ENCODE results near the gene OR2J3. TPM values are rescaled to one million over a fixed set of nuclear protein-coding genes. Genes with fewer than 3 reads are reported as not detected.

The OR2J3 gene
- total RNA-seq, 1 experiment from 2014 or later = not detected

- intact Hi-C loops (cut with micrococcal nuclease; ENCODE audit: unreplicated experiment) (no loop called here), in situ Hi-C loops (cut with HindIII; ENCODE audit: low pct_unique_long_range_greater_than_20kb, low sequenced_read_pairs) (no loop called here)
- BruUV-seq (replicated peaks) = no TSS peak
- Histone ChIP-seq H3K27ac (ENCODE audit: low read length) (no peak overlapping the region), H3K36me3 (ENCODE audit: control insufficient read depth, insufficient read depth, low read length) (no peaks in the 10 kb centered on the region; the same call in 1 of the 2 replicates), H3K4me1 (ENCODE audit: control insufficient read depth, insufficient read depth, low read length) (no peaks in the 10 kb centered on the region), H3K27me3 (ENCODE audit: control insufficient read depth, insufficient read depth, low read length) (no peaks in the 10 kb centered on the region), H3K4me3 (ENCODE audit: low read depth in 2 of 2, low read length in 2 of 2) (no peak overlapping the region), H3K9me3 (ENCODE audit: control insufficient read depth, insufficient read depth, low read depth, low read length) (no peaks in the 10 kb centered on the region)
- TF ChIP-seq CTCF (IDR thresholded peaks at IDR 0.05) (no peak), SIN3A (IDR thresholded peaks at IDR 0.05; ENCODE audit: borderline replicate concordance, insufficient read depth, low read depth, low read length) (no peak), REST (IDR thresholded peaks at IDR 0.05; ENCODE audit: insufficient read depth in 1 of 2, low read depth in 2 of 2, low read length in 1 of 2) (no peak), TCF7L2 (IDR thresholded peaks at IDR 0.05; ENCODE audit: low read depth, low read length) (no peak), POLR2AphosphoS5 (IDR thresholded peaks at IDR 0.05; ENCODE audit: low read depth, low read length) (no peak)
- DNase-seq (ENCODE audit: low read depth, low spot score) (no peak), ATAC-seq (no peak)
- POLR2A ChIA-PET = no interaction called here
- CTCF ChIA-PET = no interaction called here
These were observed 33.7 kb downstream of the OR2J3 start for GRCh38 chr6:29141606-29142005.

- Histone ChIP-seq H3K27me3 (ENCODE audit: control insufficient read depth, insufficient read depth, low read length) (no peaks in the 10 kb centered on the region), H3K4me1 (ENCODE audit: control insufficient read depth, insufficient read depth, low read length) (no peaks in the 10 kb centered on the region), H3K36me3 (ENCODE audit: control insufficient read depth, insufficient read depth, low read length) (no peaks in the 10 kb centered on the region), H3K9me3 (ENCODE audit: control insufficient read depth, insufficient read depth, low read depth, low read length) (no peaks in the 10 kb centered on the region), H3K4me3 (ENCODE audit: low read depth in 2 of 2, low read length in 2 of 2) (no peak overlapping the region), H3K27ac (ENCODE audit: low read length) (no peak overlapping the region)
- in situ Hi-C loops (cut with HindIII; ENCODE audit: low pct_unique_long_range_greater_than_20kb, low sequenced_read_pairs) (no loop called here), intact Hi-C loops (cut with micrococcal nuclease; ENCODE audit: unreplicated experiment) (no loop called here)
- ChIA-PET POLR2A (no interaction called here), CTCF (no interaction called here)
- TF ChIP-seq TCF7L2 (IDR thresholded peaks at IDR 0.05; ENCODE audit: low read depth, low read length) (no peak), REST (IDR thresholded peaks at IDR 0.05; ENCODE audit: insufficient read depth in 1 of 2, low read depth in 2 of 2, low read length in 1 of 2) (no peak), SIN3A (IDR thresholded peaks at IDR 0.05; ENCODE audit: borderline replicate concordance, insufficient read depth, low read depth, low read length) (no peak), CTCF (IDR thresholded peaks at IDR 0.05) (no peak), POLR2AphosphoS5 (IDR thresholded peaks at IDR 0.05; ENCODE audit: low read depth, low read length) (no peak)
- ATAC-seq = no peak
- no peak for DNase-seq (ENCODE audit: low read depth, low spot score)
- no TSS peak for BruUV-seq (replicated peaks)
These were observed 34.5 kb downstream of the OR2J3 start for GRCh38 chr6:29142309-29142708.
